A172 (cell line): ENCODE measurements around the gene C1QTNF3. TPM values are rescaled to one million over a fixed set of nuclear protein-coding genes. Genes with fewer than 3 reads are reported as not detected.
"Not testable (repeated sequence)": the region's sequence is repeated elsewhere in the genome, so short reads cannot be mapped to it uniquely, and the experiment has no call there.

Experiments
- DNase-seq: peaks from one replicate; pipeline ENCODE4 v3.0.0-alpha.2; 2015; ENCODE audit warnings: low spot score
- total RNA-seq: library from RNA; depleted of rRNA; stranded (reverse); fragments of >200 nt; shearing (Covaris generic); gene quantifications from 2 replicates; pipeline ENCODE4 v1.2.3, GENCODE V29; 2014

C1QTNF3 gene
- total RNA-seq, 1 experiment from 2014 or later: not detected

- DNase-seq: no peak
These were observed 21.7 kb downstream of the C1QTNF3 start for GRCh38 chr5:34021334-34021733.

DNA sequence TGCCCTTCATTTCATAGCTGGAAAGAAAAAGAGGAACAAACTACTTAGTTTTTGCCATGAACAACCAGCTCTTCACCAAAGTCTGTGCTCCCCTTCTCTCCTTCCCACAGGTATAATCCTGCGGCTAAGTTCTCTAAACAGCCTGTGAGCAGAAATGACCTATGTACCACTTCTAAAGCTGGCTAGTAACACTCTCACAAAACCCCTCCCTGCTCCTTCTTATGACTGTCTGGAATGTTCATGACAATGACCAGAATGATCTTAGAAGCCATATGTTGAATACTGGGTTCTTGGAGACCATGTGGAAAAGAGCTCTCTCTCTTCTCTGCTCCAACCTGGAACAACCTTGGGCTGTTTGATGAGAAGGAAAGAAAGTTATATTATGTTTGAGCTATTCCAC lies 22.3 kb downstream of the C1QTNF3 start:
- no peak for DNase-seq

DNA sequence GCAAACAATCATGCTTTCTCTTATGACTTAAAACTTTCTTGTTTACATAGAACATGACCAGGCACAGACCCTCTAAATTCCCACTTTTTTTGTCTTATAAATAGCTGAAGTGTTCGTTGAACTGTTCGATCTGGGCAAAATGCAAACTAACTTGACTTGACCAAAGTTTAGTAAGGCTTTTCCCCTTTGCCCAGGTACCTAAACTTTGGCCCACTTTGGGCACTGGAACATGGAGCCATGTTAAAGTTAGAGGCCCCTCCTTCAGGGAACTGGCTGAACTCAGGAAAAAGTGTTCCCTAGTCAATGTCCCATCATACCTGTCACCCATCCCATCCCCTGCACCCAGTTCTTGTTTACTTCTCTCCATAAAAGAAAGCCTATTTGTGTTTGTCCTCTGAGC lies 25.8 kb downstream of the C1QTNF3 start:
- DNase-seq: no peak

- no peak for DNase-seq
These were observed 26.3 kb downstream of the C1QTNF3 start for GRCh38 chr5:34016750-34017149.

GRCh38 chr5:34016222-34016621 lies 26.8 kb downstream of the C1QTNF3 start:
- no peak for DNase-seq

- no peak for DNase-seq
These were observed 27.7 kb downstream of the C1QTNF3 start for GRCh38 chr5:34015120-34015822.

DNA sequence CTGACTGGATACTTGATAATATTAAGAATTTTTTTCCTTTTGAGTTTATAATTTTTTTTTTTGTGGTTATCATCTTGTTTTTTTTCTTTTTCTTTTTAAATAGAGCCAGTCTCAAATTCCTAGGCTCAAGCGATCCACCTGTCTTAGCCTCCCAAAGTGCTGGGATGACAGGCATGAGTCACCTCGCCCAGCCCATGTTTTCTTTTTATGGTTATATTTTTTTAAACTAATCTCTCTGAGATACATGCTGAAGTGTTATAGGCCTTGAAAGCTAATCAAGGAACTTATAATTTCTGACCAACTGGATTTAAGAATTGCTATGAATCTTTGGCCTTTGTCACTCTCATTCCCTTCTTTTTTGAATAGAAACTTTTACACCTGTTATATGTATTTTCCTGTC lies 28.4 kb downstream of the C1QTNF3 start:
- DNase-seq: no peak

DNA sequence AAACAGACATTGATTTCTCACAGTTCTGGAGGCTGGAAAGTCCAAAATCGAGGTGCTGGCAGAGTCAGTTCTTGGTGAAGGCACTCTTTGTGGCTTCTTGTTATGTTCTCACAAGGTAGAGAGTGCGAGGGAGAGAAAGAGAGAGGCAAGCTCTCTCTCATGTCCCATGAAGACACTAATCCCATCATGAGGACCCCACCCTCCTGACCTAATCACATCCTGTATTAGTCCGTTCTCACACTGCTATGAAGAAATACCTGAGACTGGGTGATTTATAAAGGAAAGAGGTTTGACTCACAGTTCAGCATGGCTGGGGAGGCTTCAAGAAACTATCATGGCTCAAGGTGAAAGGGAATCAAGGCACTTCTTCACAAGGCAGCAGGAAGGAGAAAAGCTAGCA lies 29.5 kb downstream of the C1QTNF3 start:
- no peak for DNase-seq

DNA sequence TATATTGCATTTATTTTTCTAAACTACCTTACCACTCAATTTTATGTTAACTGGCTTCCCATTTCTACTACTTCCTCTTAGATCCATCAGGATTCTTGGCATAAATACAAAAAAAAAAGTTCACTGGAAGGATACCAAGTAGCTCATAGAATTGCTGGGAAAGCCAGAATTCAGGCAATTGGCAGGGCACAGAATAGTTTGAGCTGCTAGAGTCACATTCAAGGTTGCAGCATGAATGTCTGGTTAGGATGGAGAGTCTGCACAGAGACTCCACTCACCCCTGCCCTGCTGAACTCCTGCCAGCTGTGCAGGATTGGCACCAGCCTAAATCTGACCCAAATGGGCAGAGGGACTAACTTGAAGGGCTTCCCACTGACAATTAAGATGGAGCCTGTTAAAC lies 30.2 kb downstream of the C1QTNF3 start:
- DNase-seq: no peak

DNA sequence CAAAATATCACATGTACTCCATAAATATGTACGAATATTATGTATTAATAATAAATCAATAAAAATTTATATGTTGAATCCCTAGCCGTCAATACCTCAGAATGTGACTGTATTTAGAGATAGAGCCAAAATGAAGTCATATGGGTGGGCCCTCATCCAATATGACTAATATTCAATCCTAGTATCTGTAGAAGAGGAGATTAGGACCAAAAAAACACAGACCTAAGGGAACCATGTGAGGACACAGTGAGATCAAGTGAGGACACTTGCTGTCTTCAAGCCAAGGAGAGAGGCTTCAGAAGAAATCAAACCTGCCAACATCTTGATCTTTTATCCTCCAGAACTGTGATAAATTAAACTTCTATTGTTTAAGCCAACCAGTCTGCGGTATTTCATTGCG lies 31.5 kb downstream of the C1QTNF3 start:
- no peak for DNase-seq

DNA sequence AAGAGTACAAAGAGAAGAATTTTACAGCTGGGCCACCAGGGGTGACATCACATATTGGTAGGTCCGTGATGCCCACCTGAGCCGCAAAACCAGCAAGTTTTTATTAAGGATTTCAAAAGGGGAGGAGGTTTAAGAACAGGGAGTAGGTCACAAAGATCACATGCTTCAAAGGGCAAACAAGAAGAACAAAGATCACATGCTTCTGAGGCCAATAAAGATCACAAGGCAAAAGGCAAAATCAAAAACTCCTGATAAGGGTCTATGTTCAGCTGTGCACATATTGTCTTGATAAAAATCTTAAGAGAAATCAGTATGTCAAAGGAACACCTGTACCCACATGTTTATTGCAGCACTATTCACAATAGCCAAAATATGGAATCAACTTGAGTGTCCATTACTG lies 32.9 kb downstream of the C1QTNF3 start:
- not testable (repeated sequence) for DNase-seq

- no peak for DNase-seq
These were observed 33.4 kb downstream of the C1QTNF3 start for GRCh38 chr5:34009610-34010009.

GRCh38 chr5:34008802-34009201 lies 34.2 kb downstream of the C1QTNF3 start:
- peak; percentile 11 for DNase-seq

DNA sequence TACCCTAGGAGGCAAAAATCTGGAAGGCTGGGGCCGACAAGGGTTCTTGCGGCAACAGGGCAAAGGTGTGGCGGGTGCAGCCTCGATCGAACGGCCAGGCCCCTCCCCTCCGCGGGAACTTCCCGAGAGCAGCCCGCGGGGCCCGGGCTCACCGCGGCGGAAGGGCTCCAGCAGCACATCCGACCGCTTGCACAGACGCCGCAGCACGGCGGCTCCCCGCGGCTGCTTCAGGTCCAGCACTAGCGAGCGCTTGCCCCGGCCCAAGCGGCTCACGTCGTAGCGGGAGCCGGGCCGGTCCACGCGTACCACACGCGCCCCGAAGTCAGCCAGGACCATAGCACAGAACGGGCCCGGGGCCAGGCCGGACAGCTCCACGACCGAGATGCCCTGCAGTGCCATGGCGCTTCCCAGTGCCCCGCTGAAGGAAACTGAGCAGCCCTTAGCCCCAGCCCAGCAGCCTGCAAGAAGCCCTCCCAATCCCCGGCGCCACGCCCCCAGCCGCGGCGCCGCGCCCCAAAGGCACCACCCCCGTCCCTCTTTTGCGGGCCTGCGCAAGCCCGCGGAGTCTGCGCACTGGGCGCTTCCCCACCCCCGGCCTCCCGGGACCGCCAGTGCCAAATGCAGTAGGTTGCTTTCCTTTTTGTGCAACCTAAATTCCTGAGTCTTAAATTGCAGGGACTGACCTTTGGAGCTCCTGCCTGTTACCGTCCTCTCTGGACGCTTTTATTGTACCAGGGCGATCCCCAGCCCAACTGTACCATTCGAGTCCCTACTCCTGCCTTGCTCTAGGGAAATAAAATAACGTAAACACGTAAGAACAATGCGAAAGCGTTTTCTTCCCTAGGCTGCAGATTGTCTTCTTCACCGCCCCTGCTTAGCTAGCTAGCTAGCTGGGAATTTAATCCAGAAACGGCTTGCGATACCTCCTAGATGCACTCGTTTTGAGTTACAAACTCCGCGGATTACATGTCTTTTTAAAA lies 35.1 kb downstream of the C1QTNF3 start, which contains the start of gene AMACR:
Gene AMACR, minus strand, starts transcription at position 430 of the 980 bp plus-strand sequence. Its CDS starts 31 bp downstream, at position 399.
- peak; percentile 80 for DNase-seq

DNA sequence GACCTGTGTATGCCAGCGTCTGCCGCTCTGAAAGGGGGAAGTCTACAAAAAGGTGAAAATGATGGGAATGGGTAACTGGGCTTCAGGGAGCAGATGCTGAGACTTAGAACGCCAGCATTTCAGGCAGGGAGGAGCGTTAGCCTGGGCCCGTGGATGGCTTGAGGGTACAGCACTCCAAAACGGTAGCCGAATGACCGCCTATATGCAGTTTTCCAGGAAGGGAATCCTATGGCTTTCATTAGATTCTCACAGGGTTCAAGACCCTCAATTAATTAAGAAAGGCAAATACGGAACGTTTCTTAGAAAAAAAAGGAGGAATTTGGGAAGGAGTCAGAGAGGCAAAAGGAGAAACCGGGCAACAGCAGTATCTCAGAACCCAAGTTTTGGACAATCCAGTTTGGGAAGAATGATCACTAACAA lies 35.8 kb downstream of the C1QTNF3 start:
- DNase-seq: peak; percentile 3

GRCh38 chr5:34005681-34006080 lies 37.3 kb downstream of the C1QTNF3 start:
- no peak for DNase-seq

- no peak for DNase-seq
These were observed 37.8 kb downstream of the C1QTNF3 start for GRCh38 chr5:34005211-34005610.

DNA sequence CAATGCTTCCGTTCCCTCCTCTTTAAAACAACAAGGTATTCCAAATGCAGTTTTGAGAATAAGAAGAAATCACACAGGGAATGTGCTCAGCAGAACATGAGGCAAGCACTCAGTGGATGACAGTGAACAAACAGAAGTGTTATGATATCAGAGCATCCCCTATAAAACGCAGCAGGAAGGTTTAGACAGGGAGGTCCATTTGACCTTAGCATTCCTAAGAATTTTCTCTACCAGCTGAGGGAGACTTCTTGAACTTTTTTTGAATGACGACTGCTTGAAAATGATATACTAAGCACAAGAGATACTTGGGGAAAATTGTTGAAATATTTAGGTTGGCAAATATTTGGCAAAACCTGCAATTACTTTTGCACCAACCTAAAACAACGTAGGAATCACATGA lies 39.1 kb downstream of the C1QTNF3 start:
- DNase-seq: no peak

DNA sequence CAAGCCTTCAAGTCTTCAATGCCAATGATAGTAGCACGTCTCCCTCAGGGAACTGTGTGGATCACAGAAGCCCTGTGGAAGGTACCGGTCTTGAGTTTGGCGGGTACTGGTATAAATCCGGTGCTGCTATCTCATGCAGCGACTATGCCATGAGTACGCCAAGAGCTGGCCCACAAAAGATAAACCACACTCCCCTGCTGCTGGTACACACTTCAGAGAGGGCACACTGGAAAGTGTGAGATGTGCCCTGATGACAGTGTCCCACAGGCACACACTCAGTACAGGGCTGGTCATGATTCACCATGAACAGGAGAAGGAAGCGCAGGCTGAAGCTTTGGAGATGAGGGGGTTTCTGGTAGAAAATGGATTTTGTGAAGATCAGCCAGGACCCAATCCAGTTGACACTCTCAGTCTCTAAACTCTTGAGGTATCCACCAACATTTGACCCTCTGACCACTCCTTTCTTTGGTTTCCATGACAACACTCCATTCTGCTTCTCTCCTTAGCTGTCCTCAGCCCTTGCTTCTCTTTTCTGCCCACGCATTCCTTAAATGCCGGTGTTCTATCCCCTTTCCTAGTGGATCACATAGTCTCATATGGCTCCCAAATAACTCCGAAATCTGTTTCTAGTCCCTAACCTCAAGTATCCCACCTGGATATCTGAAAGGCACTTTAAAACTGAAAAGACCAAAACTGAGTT lies 40.2 kb downstream of the C1QTNF3 start:
- no peak for DNase-seq

DNA sequence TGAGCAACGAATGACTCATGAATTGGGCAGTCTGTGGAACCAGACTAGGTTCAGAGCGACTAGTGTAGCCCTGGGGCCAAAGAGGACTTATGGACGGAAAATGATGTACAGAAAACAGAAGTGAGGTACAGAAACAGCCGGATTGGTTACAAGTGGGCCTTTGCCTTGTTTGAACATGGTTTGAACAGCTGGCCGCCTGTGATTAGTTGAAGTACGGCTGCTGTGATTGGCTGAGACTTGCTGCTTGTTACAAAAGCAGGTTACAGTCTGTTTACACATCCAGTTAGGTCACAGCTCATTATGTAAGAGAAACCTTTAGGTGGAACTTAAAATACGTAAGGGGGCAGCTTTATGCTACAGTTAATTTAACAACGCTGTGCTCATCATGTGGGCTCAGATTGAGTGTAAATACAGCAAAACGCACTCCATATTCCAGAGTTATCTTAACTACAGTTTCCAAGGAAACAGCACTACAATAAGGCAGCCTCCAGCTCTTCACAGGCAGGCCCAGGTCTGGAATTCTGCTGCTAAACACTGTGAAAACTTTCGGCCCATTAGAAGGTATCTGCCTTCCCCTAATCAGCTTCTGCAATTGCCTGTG lies 41.7 kb downstream of the C1QTNF3 start:
- DNase-seq: no peak

DNA sequence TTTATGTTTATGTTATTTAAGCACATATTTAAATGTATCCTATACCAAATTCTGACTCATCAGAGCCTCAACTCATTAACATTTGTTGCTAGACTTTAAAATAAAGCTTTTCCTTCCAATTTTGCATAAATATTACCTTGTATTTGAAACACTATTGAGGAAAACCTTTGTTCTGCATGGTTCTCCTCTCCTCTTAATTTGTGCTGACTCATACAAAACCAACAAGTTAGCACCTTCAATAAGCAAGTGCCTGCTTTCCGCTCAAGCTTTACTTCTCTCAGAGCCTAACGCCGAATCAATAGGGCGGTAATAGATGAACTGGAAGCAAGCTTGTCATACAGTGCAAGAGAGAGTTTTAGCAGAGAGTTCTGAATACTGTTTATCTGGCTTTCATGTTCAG lies 43.0 kb downstream of the C1QTNF3 start:
- DNase-seq: no peak
